GM18909 (cell line): ENCODE measurements around the gene LACC1.

Experiments
- ATAC-seq: cut with Tn5 transposase; IDR thresholded peaks from one replicate; pipeline ENCODE4 v1.9.1; 2021; ENCODE audit warnings: mild to moderate bottlenecking; ENCODE audit not compliant: unreplicated experiment, poor library complexity

The LACC1 gene

GRCh38 chr13:43937839-43938238, 58.1 kb downstream of the LACC1 start:
- no peak for ATAC-seq

GRCh38 chr13:43938449-43938848, 58.7 kb downstream of the LACC1 start:
- ATAC-seq = no peak

DNA sequence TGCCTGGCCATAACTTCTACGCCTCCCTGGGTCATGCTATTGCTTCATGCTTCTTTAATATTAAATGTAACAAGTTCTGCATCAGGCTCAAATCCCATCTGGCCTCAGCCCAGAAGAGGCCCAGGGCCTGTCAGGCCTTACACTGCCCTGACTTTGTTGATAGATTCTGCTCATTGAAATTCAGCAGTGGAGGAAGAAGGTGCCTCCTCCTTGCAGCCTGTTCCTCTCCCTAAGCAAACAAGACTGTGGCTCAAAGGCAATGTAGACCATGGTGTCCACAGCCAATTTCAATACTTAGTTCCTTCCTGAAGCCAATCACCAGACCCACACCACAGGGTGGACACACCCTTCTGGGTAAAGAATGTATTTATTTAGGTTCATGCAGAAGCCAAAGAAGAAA, 59.4 kb downstream of the LACC1 start:
- ATAC-seq = no peak

DNA sequence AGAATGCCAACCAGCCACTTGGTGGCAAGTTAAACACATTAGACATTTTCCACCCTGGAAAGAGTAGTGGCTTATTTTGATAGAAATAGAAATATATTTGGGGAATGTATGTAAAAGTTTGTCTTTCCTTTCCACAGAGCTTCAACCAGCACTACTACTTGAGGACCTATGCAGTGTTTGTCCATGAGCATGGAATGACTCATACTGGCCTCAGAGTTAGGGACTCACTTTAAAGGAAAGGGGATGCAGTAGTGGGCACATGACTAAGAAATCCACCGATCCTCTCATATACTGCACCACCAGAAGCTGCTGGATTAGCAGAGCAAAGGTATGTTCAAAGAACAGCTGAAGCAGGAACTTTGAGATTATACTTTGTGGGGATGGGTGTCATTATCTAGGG, 62.6 kb downstream of the LACC1 start:
- ATAC-seq = no peak
